Brain microvascular endothelial cell (primary cell): ENCODE results near the gene SFMBT2.

ENCODE experiments used
- DNase-seq: peaks from one replicate; pipeline ENCODE4 v3.0.0-alpha.2; 2020
- H3K27ac ChIP-seq: fragments of 250-450 bp; sonication (Bioruptor Pico); 2 replicates; pipeline ENCODE4 v1.5.1; 2020; ENCODE audit warnings: mild to moderate bottlenecking, moderate library complexity
- H3K27me3 ChIP-seq: fragments of 250-450 bp; sonication (Bioruptor Pico); replicated peaks from 2 replicates; pipeline ENCODE4 v1.5.1; 2020; ENCODE audit warnings: mild to moderate bottlenecking
- H3K36me3 ChIP-seq: fragments of 250-450 bp; sonication (Bioruptor Pico); replicated peaks from 2 replicates; pipeline ENCODE4 v1.5.1; 2020; ENCODE audit warnings: mild to moderate bottlenecking
- H3K4me3 ChIP-seq: 2 replicates; pipeline ENCODE4 v1.5.1; 2011; ENCODE audit warnings: low read depth, mild to moderate bottlenecking, control low read depth, low read length, moderate library complexity
- CTCF ChIP-seq: IDR thresholded peaks from 2 replicates; pipeline ENCODE4 v1.5.1; 2011; ENCODE audit warnings: low read depth, mild to moderate bottlenecking, moderate library complexity, low read length, control low read depth, inconsistent platforms; ENCODE audit errors: missing control alignments
- in situ Hi-C: cut with HindIII; loops from 2 replicates; pipeline ENCODE4 v1.10.0; 2017; ENCODE audit warnings: low sequenced_read_pairs, low pct_ligation_motif_present

SFMBT2 gene

GRCh38 chr10:7179536-7179935, 231.3 kb downstream of the SFMBT2 start:
- no peaks in the 10 kb centered on the region for H3K36me3 ChIP-seq
- in situ Hi-C loops: no loop called here
- no peak overlapping the region for H3K4me3 ChIP-seq
- no peaks in the 10 kb centered on the region for H3K27me3 ChIP-seq
- TF ChIP-seq CTCF: no peak
- DNase-seq: no peak
- no peak overlapping the region for H3K27ac ChIP-seq

- Histone ChIP-seq H3K27me3 (no peaks in the 10 kb centered on the region), H3K4me3 (no peak overlapping the region), H3K27ac (no peak overlapping the region), H3K36me3 (no peaks in the 10 kb centered on the region)
- in situ Hi-C loops: no loop called here
- no peak for DNase-seq
- TF ChIP-seq CTCF: no peak
Measured at GRCh38 chr10:7173948-7174347, 236.9 kb downstream of the SFMBT2 start.

- Histone ChIP-seq H3K27me3 (no peaks in the 10 kb centered on the region), H3K36me3 (no peaks in the 10 kb centered on the region), H3K27ac (no peak overlapping the region), H3K4me3 (no peak overlapping the region)
- DNase-seq: no peak
- in situ Hi-C loops: no loop called here
- TF ChIP-seq CTCF: no peak
Measured at GRCh38 chr10:7171825-7172224, 239.0 kb downstream of the SFMBT2 start.

GRCh38 chr10:7170626-7171322, 240.1 kb downstream of the SFMBT2 start:
- Histone ChIP-seq H3K36me3 (no peaks in the 10 kb centered on the region), H3K4me3 (no peak overlapping the region), H3K27ac (no peak overlapping the region), H3K27me3 (no peaks in the 10 kb centered on the region)
- no peak for DNase-seq
- in situ Hi-C loops: no loop called here
- no peak for TF ChIP-seq CTCF

GRCh38 chr10:7168414-7168813, 242.4 kb downstream of the SFMBT2 start:
- in situ Hi-C loops: no loop called here
- no peaks in the 10 kb centered on the region for H3K36me3 ChIP-seq
- no peak overlapping the region for H3K4me3 ChIP-seq
- no peak for DNase-seq
- TF ChIP-seq CTCF: no peak
- H3K27ac ChIP-seq: no peak overlapping the region
- no peaks in the 10 kb centered on the region for H3K27me3 ChIP-seq
